Measurements from ENCODE around the gene IDH3G.
"Not testable (repeated sequence)": the region's sequence is repeated elsewhere in the genome, so short reads cannot be mapped to it uniquely, and the experiment has no call there.

IDH3G gene

GRCh38 chrX:153794018-153794896, at the start of gene IDH3G, which contains the start of gene SSR4:
Gene IDH3G (minus strand): TSS chrX:153794375. CDS start chrX:153794326, 49 bp downstream.
Gene SSR4 (plus strand): TSS chrX:153794668. CDS start chrX:153794688, 20 bp downstream.
- DNase-seq (ENCODE audit: low spot score), result peak; percentile 94

GRCh38 chrX:153836921-153837320, 42.7 kb upstream of the IDH3G start:
- DNase-seq (ENCODE audit: low spot score), result no peak

- DNase-seq (ENCODE audit: low spot score), result no peak
Measured at GRCh38 chrX:153832728-153833127, 38.6 kb upstream of the IDH3G start.

- DNase-seq (ENCODE audit: low spot score), result no peak
Measured at GRCh38 chrX:153831429-153832150, 37.4 kb upstream of the IDH3G start.

- no peak for DNase-seq (ENCODE audit: low spot score)
Measured at GRCh38 chrX:153830640-153831428, 36.7 kb upstream of the IDH3G start.

- DNase-seq (ENCODE audit: low spot score), result no peak
Measured at GRCh38 chrX:153829799-153830639, 35.8 kb upstream of the IDH3G start, which contains the start of gene PDZD4. Gene PDZD4 (minus strand): TSS chrX:153830544. CDS start chrX:153830298, 246 bp downstream.

- DNase-seq (ENCODE audit: low spot score), result no peak
Measured at GRCh38 chrX:153829549-153829798, 35.3 kb upstream of the IDH3G start.

- no peak for DNase-seq (ENCODE audit: low spot score)
Measured at GRCh38 chrX:153828723-153829548, 34.8 kb upstream of the IDH3G start.

- DNase-seq (ENCODE audit: low spot score), result no peak
Measured at GRCh38 chrX:153828308-153828707, 34.1 kb upstream of the IDH3G start.

- DNase-seq (ENCODE audit: low spot score), result no peak
Measured at GRCh38 chrX:153827903-153828302, 33.7 kb upstream of the IDH3G start.

GRCh38 chrX:153827016-153827415, 32.8 kb upstream of the IDH3G start:
- DNase-seq (ENCODE audit: low spot score), result no peak

GRCh38 chrX:153825042-153825441, 30.9 kb upstream of the IDH3G start:
- no peak for DNase-seq (ENCODE audit: low spot score)

GRCh38 chrX:153824348-153824747, 30.2 kb upstream of the IDH3G start:
- DNase-seq (ENCODE audit: low spot score), result no peak

GRCh38 chrX:153821066-153821465, 26.9 kb upstream of the IDH3G start:
- no peak for DNase-seq (ENCODE audit: low spot score)

- DNase-seq (ENCODE audit: low spot score), result no peak
Measured at GRCh38 chrX:153820601-153821000, 26.4 kb upstream of the IDH3G start.

- DNase-seq (ENCODE audit: low spot score), result no peak
Measured at GRCh38 chrX:153819384-153820040, 25.3 kb upstream of the IDH3G start.

- DNase-seq (ENCODE audit: low spot score), result peak; percentile 33
Measured at GRCh38 chrX:153818571-153819383, 24.6 kb upstream of the IDH3G start.

- DNase-seq (ENCODE audit: low spot score), result not testable (repeated sequence)
Measured at GRCh38 chrX:153818064-153818463, 23.9 kb upstream of the IDH3G start.

Measured in CD4-positive, alpha-beta T cell treated with Interleukin-15 for 4 hours (primary cell).